Measurements from ENCODE around the gene ZDHHC7.

ZDHHC7 gene

GRCh38 chr16:84953190-84953746 is 58.1 kb downstream of the ZDHHC7 start:
- H3K4me3 ChIP-seq (ENCODE audit: low read depth in 1 of 2, low read length in 2 of 2): no peak overlapping the region
- no peak overlapping the region for H3K9ac ChIP-seq (ENCODE audit: low read depth in 1 of 2, low read length in 2 of 2)
- no peaks in the 10 kb centered on the region for H3K36me3 ChIP-seq (ENCODE audit: control insufficient read depth in 1 of 2, insufficient read depth in 2 of 2, low read length in 2 of 2)
- H3K27ac ChIP-seq (ENCODE audit: low read depth, low read length): no peak overlapping the region
- peaks cover 5 to 9% of the 10 kb centered on the region in 2 donors for H3K4me1 ChIP-seq (ENCODE audit: control insufficient read depth in 1 of 2, insufficient read depth in 2 of 2, low read length in 2 of 2)
- no peaks in the 10 kb centered on the region for H3K9me3 ChIP-seq (ENCODE audit: control insufficient read depth in 1 of 2, low read length in 2 of 2)
- H3K27me3 ChIP-seq (ENCODE audit: control insufficient read depth in 1 of 2, insufficient read depth in 2 of 2, low read length in 2 of 2): no peaks in the 10 kb centered on the region

GRCh38 chr16:84952335-84953189 is 58.8 kb downstream of the ZDHHC7 start:
- Histone ChIP-seq H3K36me3 (ENCODE audit: control insufficient read depth in 1 of 2, insufficient read depth in 2 of 2, low read length in 2 of 2) (no peaks in the 10 kb centered on the region), H3K4me3 (ENCODE audit: low read depth in 1 of 2, low read length in 2 of 2) (no peak overlapping the region), H3K9me3 (ENCODE audit: control insufficient read depth in 1 of 2, low read length in 2 of 2) (no peaks in the 10 kb centered on the region), H3K9ac (ENCODE audit: low read depth in 1 of 2, low read length in 2 of 2) (no peak overlapping the region), H3K27me3 (ENCODE audit: control insufficient read depth in 1 of 2, insufficient read depth in 2 of 2, low read length in 2 of 2) (no peaks in the 10 kb centered on the region), H3K27ac (ENCODE audit: low read depth, low read length) (no peak overlapping the region), H3K4me1 (ENCODE audit: control insufficient read depth in 1 of 2, insufficient read depth in 2 of 2, low read length in 2 of 2) (peaks cover 5 to 9% of the 10 kb centered on the region in 2 donors)

- Histone ChIP-seq H3K9me3 (ENCODE audit: control insufficient read depth in 1 of 2, low read length in 2 of 2) (no peaks in the 10 kb centered on the region), H3K27me3 (ENCODE audit: control insufficient read depth in 1 of 2, insufficient read depth in 2 of 2, low read length in 2 of 2) (no peaks in the 10 kb centered on the region), H3K4me3 (ENCODE audit: low read depth in 1 of 2, low read length in 2 of 2) (no peak overlapping the region), H3K27ac (ENCODE audit: low read depth, low read length) (no peak overlapping the region), H3K4me1 (ENCODE audit: control insufficient read depth in 1 of 2, insufficient read depth in 2 of 2, low read length in 2 of 2) (peaks cover 5 to 9% of the 10 kb centered on the region in 2 donors), H3K9ac (ENCODE audit: low read depth in 1 of 2, low read length in 2 of 2) (no peak overlapping the region), H3K36me3 (ENCODE audit: control insufficient read depth in 1 of 2, insufficient read depth in 2 of 2, low read length in 2 of 2) (no peaks in the 10 kb centered on the region)
These were observed 60.4 kb downstream of the ZDHHC7 start for GRCh38 chr16:84950906-84951305.

GRCh38 chr16:84949772-84950436 is 61.4 kb downstream of the ZDHHC7 start:
- Histone ChIP-seq H3K27me3 (ENCODE audit: control insufficient read depth in 1 of 2, insufficient read depth in 2 of 2, low read length in 2 of 2) (no peaks in the 10 kb centered on the region), H3K4me1 (ENCODE audit: control insufficient read depth in 1 of 2, insufficient read depth in 2 of 2, low read length in 2 of 2) (peaks cover 5 to 9% of the 10 kb centered on the region in 2 donors), H3K27ac (ENCODE audit: low read depth, low read length) (no peak overlapping the region), H3K9me3 (ENCODE audit: control insufficient read depth in 1 of 2, low read length in 2 of 2) (no peaks in the 10 kb centered on the region), H3K4me3 (ENCODE audit: low read depth in 1 of 2, low read length in 2 of 2) (no peak overlapping the region), H3K36me3 (ENCODE audit: control insufficient read depth in 1 of 2, insufficient read depth in 2 of 2, low read length in 2 of 2) (no peaks in the 10 kb centered on the region), H3K9ac (ENCODE audit: low read depth in 1 of 2, low read length in 2 of 2) (no peak overlapping the region)

- H3K27me3 ChIP-seq (ENCODE audit: control insufficient read depth in 1 of 2, insufficient read depth in 2 of 2, low read length in 2 of 2): no peaks in the 10 kb centered on the region
- H3K9me3 ChIP-seq (ENCODE audit: control insufficient read depth in 1 of 2, low read length in 2 of 2): no peaks in the 10 kb centered on the region
- H3K4me3 ChIP-seq (ENCODE audit: low read depth in 1 of 2, low read length in 2 of 2): no peak overlapping the region
- peaks cover 5 to 9% of the 10 kb centered on the region in 2 donors for H3K4me1 ChIP-seq (ENCODE audit: control insufficient read depth in 1 of 2, insufficient read depth in 2 of 2, low read length in 2 of 2)
- H3K27ac ChIP-seq (ENCODE audit: low read depth, low read length): no peak overlapping the region
- no peak overlapping the region for H3K9ac ChIP-seq (ENCODE audit: low read depth in 1 of 2, low read length in 2 of 2)
- H3K36me3 ChIP-seq (ENCODE audit: control insufficient read depth in 1 of 2, insufficient read depth in 2 of 2, low read length in 2 of 2): no peaks in the 10 kb centered on the region
These were observed 62.3 kb downstream of the ZDHHC7 start for GRCh38 chr16:84948851-84949610.

- H3K4me3 ChIP-seq (ENCODE audit: low read depth in 1 of 2, low read length in 2 of 2): no peak overlapping the region
- H3K9ac ChIP-seq (ENCODE audit: low read depth in 1 of 2, low read length in 2 of 2): no peak overlapping the region
These were observed 63.1 kb downstream of the ZDHHC7 start for GRCh38 chr16:84947996-84948850.

GRCh38 chr16:84947022-84947421 is 64.3 kb downstream of the ZDHHC7 start:
- H3K9me3 ChIP-seq (ENCODE audit: control insufficient read depth in 1 of 2, low read length in 2 of 2): no peaks in the 10 kb centered on the region
- H3K9ac ChIP-seq (ENCODE audit: low read depth in 1 of 2, low read length in 2 of 2): no peak overlapping the region
- peaks cover 0 to 5% of the 10 kb centered on the region in 2 donors for H3K4me1 ChIP-seq (ENCODE audit: control insufficient read depth in 1 of 2, insufficient read depth in 2 of 2, low read length in 2 of 2)
- no peaks in the 10 kb centered on the region for H3K27me3 ChIP-seq (ENCODE audit: control insufficient read depth in 1 of 2, insufficient read depth in 2 of 2, low read length in 2 of 2)
- H3K4me3 ChIP-seq (ENCODE audit: low read depth in 1 of 2, low read length in 2 of 2): no peak overlapping the region
- H3K27ac ChIP-seq (ENCODE audit: low read depth, low read length): no peak overlapping the region
- no peaks in the 10 kb centered on the region for H3K36me3 ChIP-seq (ENCODE audit: control insufficient read depth in 1 of 2, insufficient read depth in 2 of 2, low read length in 2 of 2)

More at GRCh38 chr16:84947996-84948850, 63.1 kb downstream of the ZDHHC7 start:
- no peaks in the 10 kb centered on the region for H3K9me3 ChIP-seq (ENCODE audit: control insufficient read depth in 1 of 2, low read length in 2 of 2)
- no peaks in the 10 kb centered on the region for H3K36me3 ChIP-seq (ENCODE audit: control insufficient read depth in 1 of 2, insufficient read depth in 2 of 2, low read length in 2 of 2)
- H3K27me3 ChIP-seq (ENCODE audit: control insufficient read depth in 1 of 2, insufficient read depth in 2 of 2, low read length in 2 of 2): no peaks in the 10 kb centered on the region
- H3K27ac ChIP-seq (ENCODE audit: low read depth, low read length): no peak overlapping the region
- peaks cover 5 to 9% of the 10 kb centered on the region in 2 donors for H3K4me1 ChIP-seq (ENCODE audit: control insufficient read depth in 1 of 2, insufficient read depth in 2 of 2, low read length in 2 of 2)

GRCh38 chr16:84943620-84944019 is 67.7 kb downstream of the ZDHHC7 start:
- Histone ChIP-seq H3K4me1 (ENCODE audit: control insufficient read depth in 1 of 2, insufficient read depth in 2 of 2, low read length in 2 of 2) (no peaks in the 10 kb centered on the region), H3K27ac (ENCODE audit: low read depth, low read length) (no peak overlapping the region), H3K36me3 (ENCODE audit: control insufficient read depth in 1 of 2, insufficient read depth in 2 of 2, low read length in 2 of 2) (no peaks in the 10 kb centered on the region), H3K27me3 (ENCODE audit: control insufficient read depth in 1 of 2, insufficient read depth in 2 of 2, low read length in 2 of 2) (no peaks in the 10 kb centered on the region), H3K9ac (ENCODE audit: low read depth in 1 of 2, low read length in 2 of 2) (no peak overlapping the region), H3K4me3 (ENCODE audit: low read depth in 1 of 2, low read length in 2 of 2) (no peak overlapping the region), H3K9me3 (ENCODE audit: control insufficient read depth in 1 of 2, low read length in 2 of 2) (no peaks in the 10 kb centered on the region)

GRCh38 chr16:84942786-84943185 is 68.5 kb downstream of the ZDHHC7 start:
- no peaks in the 10 kb centered on the region for H3K27me3 ChIP-seq (ENCODE audit: control insufficient read depth in 1 of 2, insufficient read depth in 2 of 2, low read length in 2 of 2)
- no peaks in the 10 kb centered on the region for H3K4me1 ChIP-seq (ENCODE audit: control insufficient read depth in 1 of 2, insufficient read depth in 2 of 2, low read length in 2 of 2)
- H3K36me3 ChIP-seq (ENCODE audit: control insufficient read depth in 1 of 2, insufficient read depth in 2 of 2, low read length in 2 of 2): no peaks in the 10 kb centered on the region
- no peak overlapping the region for H3K4me3 ChIP-seq (ENCODE audit: low read depth in 1 of 2, low read length in 2 of 2)
- no peaks in the 10 kb centered on the region for H3K9me3 ChIP-seq (ENCODE audit: control insufficient read depth in 1 of 2, low read length in 2 of 2)
- no peak overlapping the region for H3K27ac ChIP-seq (ENCODE audit: low read depth, low read length)
- no peak overlapping the region for H3K9ac ChIP-seq (ENCODE audit: low read depth in 1 of 2, low read length in 2 of 2)
